Cardiac fibroblast (primary cell): ENCODE measurements around the gene RGL1.
A peak's percentile ranks its signal among the peaks of the same experiment; 100 is the strongest.

ENCODE experiments used
- DNase-seq, 2 donors: peaks; one replicate each; pipeline versions ENCODE4 v3.0.0 to v3.0.0-alpha.2; 2010; ENCODE audit warnings: low read depth in 2 of 2
- H3K4me3 ChIP-seq, 2 donors: replicated peaks in 1 of 2; 1 replicate in 1 of 2; 2 replicates in 1 of 2; pipeline ENCODE4 v1.5.1; 2011; ENCODE audit warnings: low read depth in 2 of 2, low read length in 2 of 2, mild to moderate bottlenecking in 2 of 2, moderate library complexity in 1 of 2
- CTCF ChIP-seq: IDR thresholded peaks from one replicate; pipeline ENCODE4 v1.5.1; 2011; ENCODE audit warnings: low read depth, mild to moderate bottlenecking, low read length, inconsistent platforms

Gene RGL1

DNA sequence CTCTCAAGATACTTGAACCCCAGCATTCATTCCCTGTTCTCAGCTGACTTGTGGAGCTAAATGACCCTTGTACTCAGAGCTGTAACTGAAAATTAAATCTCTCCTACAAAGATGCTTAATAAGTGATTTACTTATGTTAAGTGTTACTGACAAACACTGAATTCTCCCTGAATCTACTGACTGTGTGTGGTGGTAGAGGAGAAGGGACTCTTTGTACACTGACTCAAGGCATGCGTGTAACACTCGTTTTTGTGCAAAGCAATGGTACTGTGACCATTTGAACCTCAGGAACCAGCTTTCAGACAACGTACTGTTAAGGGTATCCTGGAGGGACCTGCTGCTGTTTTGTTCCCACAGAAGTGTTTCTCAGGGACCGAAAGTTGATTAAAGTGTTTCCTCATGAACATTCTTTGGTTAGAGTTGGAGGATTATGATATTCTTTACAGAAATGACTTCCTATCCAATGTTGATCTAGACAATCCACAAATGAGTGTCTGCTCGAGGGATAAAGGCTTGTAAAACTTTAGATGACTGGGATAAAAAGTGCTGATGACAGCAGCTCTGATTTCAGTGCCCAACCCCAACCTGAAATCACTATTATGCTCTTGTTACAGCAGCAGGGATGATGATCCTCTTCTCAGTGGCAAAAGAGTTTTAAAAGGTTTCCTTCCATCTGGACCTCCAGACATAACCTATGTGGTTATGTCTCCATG, 12.8 kb downstream of the RGL1 start:
- no peak for TF ChIP-seq CTCF
- DNase-seq = peak in 1 of 2 donors; percentile 14
- no peak overlapping the region for H3K4me3 ChIP-seq

DNA sequence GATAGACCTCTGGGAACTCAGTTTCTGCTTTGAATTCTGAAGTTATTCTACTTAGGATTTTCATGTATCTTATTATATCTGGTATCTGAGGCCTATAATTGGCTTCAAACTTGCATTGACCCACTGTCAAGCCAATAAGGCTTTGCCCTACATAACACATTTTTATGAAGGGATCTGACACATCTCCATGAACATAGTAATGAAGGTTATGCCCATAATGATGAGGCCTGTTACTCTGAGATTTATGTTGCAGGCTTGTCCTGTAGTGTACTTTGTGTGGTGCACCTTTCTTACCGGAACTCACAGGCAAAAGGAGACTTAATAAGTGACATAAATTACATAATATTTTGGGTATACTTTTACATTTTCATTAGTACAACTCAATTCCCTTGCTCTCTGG, 14.1 kb downstream of the RGL1 start:
- DNase-seq = no peak
- no peak for TF ChIP-seq CTCF
- no peak overlapping the region for H3K4me3 ChIP-seq

DNA sequence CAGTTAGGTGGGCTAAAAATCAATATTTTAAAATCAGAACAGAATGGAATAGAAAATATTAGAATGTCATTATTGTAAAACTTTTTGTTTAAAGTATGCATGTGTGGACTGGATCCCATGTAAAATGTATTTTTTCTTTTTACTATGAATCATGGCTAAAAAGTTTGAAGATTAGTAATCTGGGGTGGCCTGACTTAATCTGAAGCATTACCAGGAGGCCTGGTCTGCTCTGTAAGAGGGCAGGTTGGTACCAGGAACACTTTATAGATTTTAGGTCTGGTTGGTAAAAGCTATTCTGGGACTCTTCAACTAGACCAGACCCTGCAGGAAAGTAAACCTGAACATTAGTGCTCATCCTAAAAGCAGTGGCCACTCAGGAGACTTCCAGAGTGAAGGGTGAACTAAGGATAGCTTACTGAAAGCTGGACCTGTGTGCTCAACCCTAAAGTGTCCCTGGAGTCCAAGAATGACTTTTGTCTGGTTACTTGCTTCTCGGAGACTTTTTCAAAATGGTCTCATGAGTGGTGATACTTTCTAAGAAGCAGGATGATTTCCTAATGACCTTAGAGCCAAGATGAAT, 16.5 kb downstream of the RGL1 start:
- TF ChIP-seq CTCF = no peak
- peak in 1 of 2 donors; percentile 52 for DNase-seq
- no peak overlapping the region for H3K4me3 ChIP-seq

- DNase-seq = peak; percentile 56 to 68
- no peak for TF ChIP-seq CTCF
- H3K4me3 ChIP-seq = no peak overlapping the region
Observed at GRCh38 chr1:183821889-183822611, 17.1 kb downstream of the RGL1 start.

- no peak for DNase-seq
- no peak overlapping the region for H3K4me3 ChIP-seq
- no peak for TF ChIP-seq CTCF
Observed at GRCh38 chr1:183824291-183824690, 19.4 kb downstream of the RGL1 start.

- no peak overlapping the region for H3K4me3 ChIP-seq
- TF ChIP-seq CTCF = no peak
- DNase-seq = no peak
Observed at GRCh38 chr1:183827801-183828200, 22.9 kb downstream of the RGL1 start.
